Measurements from ENCODE around the gene HSP90AA1. TPM values are rescaled to one million over a fixed set of nuclear protein-coding genes. Genes with fewer than 3 reads are reported as not detected.
"Not testable (repeated sequence)": the region's sequence is repeated elsewhere in the genome, so short reads cannot be mapped to it uniquely, and the experiment has no call there.

HSP90AA1 gene
- total and polyA plus RNA-seq, 7 donors, result 167 to 463 (median 265) TPM

DNA sequence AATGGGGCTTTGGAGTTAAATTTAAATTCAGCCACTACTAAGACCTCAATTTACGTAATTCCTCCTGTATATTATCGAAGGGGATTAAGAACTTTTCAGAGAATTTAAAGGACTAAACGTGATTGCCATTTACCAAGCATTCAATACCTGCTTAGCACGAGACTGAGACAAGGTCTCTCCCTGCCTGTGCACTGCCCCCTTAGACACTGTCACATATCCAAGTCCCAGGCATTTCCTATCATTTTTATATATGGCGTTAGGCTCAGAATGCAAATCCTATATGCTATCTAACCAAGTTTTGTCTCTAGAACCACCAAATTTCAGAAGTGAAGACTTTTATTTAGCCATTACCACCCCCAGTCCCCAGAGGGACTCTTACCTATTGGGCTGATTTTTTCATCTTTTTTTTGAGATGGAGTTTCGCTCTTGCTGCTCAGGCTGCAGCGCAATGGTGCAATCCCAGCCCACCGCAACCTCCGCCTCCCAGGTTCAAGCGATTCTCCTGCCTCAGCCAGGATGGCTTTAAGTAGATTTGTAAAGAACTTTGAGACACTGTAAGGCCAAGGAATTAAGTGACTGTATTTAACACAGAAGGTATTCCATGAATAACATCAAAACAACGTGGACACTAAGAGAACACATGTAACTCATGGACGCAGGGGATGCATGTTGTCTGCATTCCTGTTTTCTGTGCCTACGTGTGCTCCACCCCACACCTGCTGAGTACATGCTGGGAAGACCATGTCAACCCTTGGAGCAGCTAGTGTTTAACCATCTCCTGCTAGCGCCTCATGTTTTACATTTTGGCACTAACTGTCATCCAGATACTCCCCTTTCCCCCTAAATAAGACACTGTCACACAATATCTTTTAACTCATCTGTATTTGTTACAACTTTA, 6.4 kb downstream of the HSP90AA1 start:
- H3K4me3 ChIP-seq, result no peak overlapping the region
- H3K27ac ChIP-seq, result no peak overlapping the region
- H3K4me1 ChIP-seq, result peaks cover 0 to 37% (median 33%) of the 10 kb centered on the region in 4 donors
- WGBS, 2 donors, result 76 to 88% methylated on average over 14 of the region's 14 CpGs
- no peak for DNase-seq
- intact Hi-C loops (cut with DNase I), result no loop called here
- peaks cover 49 to 77% (median 61%) of the 10 kb centered on the region in 4 donors for H3K36me3 ChIP-seq
- no peaks in the 10 kb centered on the region for H3K27me3 ChIP-seq
- TF ChIP-seq POLR2AphosphoS5 (IDR thresholded peaks at IDR 0.05) (no peak), POLR2A (IDR thresholded peaks at IDR 0.05) (no peak), EP300 (IDR thresholded peaks at IDR 0.05) (no peak)
- TF ChIP-seq, protein P1, sequence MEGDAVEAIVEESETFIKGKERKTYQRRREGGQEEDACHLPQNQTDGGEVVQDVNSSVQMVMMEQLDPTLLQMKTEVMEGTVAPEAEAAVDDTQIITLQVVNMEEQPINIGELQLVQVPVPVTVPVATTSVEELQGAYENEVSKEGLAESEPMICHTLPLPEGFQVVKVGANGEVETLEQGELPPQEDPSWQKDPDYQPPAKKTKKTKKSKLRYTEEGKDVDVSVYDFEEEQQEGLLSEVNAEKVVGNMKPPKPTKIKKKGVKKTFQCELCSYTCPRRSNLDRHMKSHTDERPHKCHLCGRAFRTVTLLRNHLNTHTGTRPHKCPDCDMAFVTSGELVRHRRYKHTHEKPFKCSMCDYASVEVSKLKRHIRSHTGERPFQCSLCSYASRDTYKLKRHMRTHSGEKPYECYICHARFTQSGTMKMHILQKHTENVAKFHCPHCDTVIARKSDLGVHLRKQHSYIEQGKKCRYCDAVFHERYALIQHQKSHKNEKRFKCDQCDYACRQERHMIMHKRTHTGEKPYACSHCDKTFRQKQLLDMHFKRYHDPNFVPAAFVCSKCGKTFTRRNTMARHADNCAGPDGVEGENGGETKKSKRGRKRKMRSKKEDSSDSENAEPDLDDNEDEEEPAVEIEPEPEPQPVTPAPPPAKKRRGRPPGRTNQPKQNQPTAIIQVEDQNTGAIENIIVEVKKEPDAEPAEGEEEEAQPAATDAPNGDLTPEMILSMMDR (IDR thresholded peaks at IDR 0.05), result no peak
- H3K9me3 ChIP-seq, result no peaks in the 10 kb centered on the region

DNA sequence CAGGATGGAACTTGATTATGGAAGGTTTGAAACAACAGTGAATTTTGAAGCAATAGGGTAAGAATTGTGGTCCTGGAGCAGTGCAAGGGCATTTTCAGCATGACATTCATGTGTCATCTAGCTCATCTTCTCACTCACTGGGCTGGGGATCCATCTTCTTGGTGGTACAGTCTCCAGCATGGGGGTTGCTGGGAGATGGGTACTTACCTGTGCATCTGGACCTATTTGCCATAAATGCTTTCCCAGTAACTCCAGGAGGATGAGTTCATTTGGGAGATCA, 7.2 kb downstream of the HSP90AA1 start:
- H3K27ac ChIP-seq, result no peak overlapping the region
- peaks cover 41 to 69% (median 55%) of the 10 kb centered on the region in 4 donors for H3K36me3 ChIP-seq
- no peaks in the 10 kb centered on the region for H3K9me3 ChIP-seq
- intact Hi-C loops (cut with DNase I), result no loop called here
- TF ChIP-seq POLR2AphosphoS5 (IDR thresholded peaks at IDR 0.05) (no peak), EP300 (IDR thresholded peaks at IDR 0.05) (no peak), POLR2A (IDR thresholded peaks at IDR 0.05) (no peak)
- TF ChIP-seq, protein P1 (IDR thresholded peaks at IDR 0.05), result no peak
- peaks cover 0 to 29% (median 25%) of the 10 kb centered on the region in 4 donors for H3K4me1 ChIP-seq
- H3K27me3 ChIP-seq, result no peaks in the 10 kb centered on the region
- no peak for DNase-seq
- no peak overlapping the region for H3K4me3 ChIP-seq

DNA sequence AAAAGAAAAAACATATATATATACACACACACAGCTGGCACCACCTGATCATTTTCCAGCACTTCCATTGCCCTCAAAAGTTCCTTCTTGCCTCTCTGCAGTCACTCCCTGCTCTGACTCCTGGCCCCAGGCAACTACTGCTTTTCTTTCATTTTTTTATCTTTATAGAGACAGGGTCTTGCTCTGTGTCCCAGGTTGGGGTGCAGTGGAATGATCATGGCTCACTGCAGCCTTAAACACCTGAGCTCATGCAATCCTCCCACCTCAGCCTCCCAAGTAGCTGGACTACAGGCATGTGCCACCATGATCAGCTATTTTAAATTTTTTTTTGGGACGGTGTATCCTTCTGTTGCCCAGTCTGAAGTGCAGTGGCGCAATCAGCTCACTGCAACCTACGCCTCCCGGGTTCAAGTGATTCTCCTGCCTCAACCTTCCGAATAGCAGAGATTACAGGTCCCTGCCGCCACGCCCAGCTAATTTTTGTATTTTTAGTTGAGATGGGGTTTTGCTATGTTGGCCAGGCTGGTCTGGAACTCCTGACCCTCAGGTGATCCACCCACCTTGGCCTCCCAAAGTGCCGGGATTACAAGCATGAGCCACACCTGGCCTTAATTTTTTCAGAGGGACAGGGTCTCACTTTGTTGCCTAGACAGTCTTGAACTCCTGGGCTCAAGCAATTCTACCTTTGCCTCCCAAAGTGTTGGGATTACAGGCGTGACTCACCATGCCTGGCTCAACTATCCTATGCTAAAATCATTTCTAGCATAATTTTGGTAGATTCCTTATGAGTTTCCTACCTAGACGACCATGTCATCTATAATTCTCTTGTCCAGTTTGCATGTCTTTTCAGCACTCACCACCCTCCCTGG, 7.8 kb downstream of the HSP90AA1 start:
- Histone ChIP-seq H3K9me3 (no peaks in the 10 kb centered on the region), H3K36me3 (peaks cover 37 to 63% (median 49%) of the 10 kb centered on the region in 4 donors), H3K27ac (no peak overlapping the region), H3K27me3 (no peaks in the 10 kb centered on the region), H3K4me3 (no peak overlapping the region), H3K4me1 (peaks cover 0 to 23% (median 20%) of the 10 kb centered on the region in 4 donors)
- intact Hi-C loops (cut with DNase I), result no loop called here
- DNase-seq, result no peak
- WGBS, 2 donors, result 89 to 92% methylated on average over 10 of the region's 10 CpGs
- TF ChIP-seq, protein P1 (IDR thresholded peaks at IDR 0.05), result no peak
- no peak for TF ChIP-seq POLR2AphosphoS5 (IDR thresholded peaks at IDR 0.05)
- no peak for TF ChIP-seq EP300 (IDR thresholded peaks at IDR 0.05)
- no peak for TF ChIP-seq POLR2A (IDR thresholded peaks at IDR 0.05)

DNA sequence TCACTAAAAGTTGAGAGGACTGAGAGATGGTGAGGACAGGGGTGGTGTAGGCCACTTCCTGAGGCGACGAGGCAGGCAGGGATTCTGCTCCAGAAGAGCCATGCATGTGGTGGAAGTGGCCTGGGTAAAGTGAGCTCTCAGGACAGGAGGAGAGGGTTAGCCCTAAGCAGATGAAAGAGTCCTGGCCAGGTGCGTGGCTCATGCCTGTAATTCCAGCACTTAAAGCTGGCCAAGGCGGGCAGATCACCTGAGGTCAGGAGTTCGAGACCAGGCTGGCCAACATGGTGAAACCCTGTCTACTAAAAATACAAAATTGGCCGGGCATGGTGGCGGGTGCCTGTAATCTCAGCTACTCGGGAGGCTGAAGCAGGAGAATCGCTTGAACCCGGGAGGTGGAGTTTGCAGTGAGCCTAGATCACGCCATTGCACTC, 8.5 kb downstream of the HSP90AA1 start:
- H3K9me3 ChIP-seq; intact Hi-C loops (cut with DNase I); H3K27ac ChIP-seq; H3K27me3 ChIP-seq; DNase-seq; H3K4me3 ChIP-seq: not testable (repeated sequence)
- Histone ChIP-seq H3K36me3 (peaks cover 30 to 56% (median 43%) of the 10 kb centered on the region in 4 donors), H3K4me1 (peaks cover 0 to 18% (median 15%) of the 10 kb centered on the region in 4 donors)
- 89 to 94% methylated on average over 11 of the region's 11 CpGs for WGBS, 2 donors

DNA sequence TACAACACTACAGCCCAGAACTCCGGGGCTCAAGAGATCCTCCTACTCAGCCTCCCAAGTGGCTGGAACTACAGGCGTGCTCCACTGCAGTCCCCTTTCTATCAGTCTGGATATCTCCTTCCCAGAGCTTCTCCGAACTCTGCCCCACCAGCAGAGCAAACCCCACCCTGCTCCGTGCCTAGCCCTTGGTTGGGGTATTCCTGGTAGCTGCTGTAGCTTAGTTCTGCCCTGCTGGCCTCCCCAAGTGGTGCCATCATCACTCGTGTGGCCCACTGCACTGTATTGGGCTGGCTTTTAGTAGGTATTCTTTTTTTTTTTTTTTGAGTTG, 9.5 kb downstream of the HSP90AA1 start:
- 85 to 90% methylated on average over 5 of the region's 5 CpGs for WGBS, 2 donors
- H3K36me3 ChIP-seq, result peaks cover 19 to 46% (median 33%) of the 10 kb centered on the region in 4 donors
- no peak for DNase-seq

More for the DNA sequence above, 9.5 kb downstream of the HSP90AA1 start:
- Histone ChIP-seq H3K4me1 (peaks cover 0 to 8% (median 5%) of the 10 kb centered on the region in 4 donors), H3K9me3 (no peaks in the 10 kb centered on the region), H3K4me3 (no peak overlapping the region), H3K27ac (no peak overlapping the region), H3K27me3 (no peaks in the 10 kb centered on the region)
- TF ChIP-seq EP300 (IDR thresholded peaks at IDR 0.05), result no peak
- TF ChIP-seq POLR2AphosphoS5 (IDR thresholded peaks at IDR 0.05), result no peak
- TF ChIP-seq, protein P1 (IDR thresholded peaks at IDR 0.05), result no peak
- TF ChIP-seq POLR2A (IDR thresholded peaks at IDR 0.05), result no peak
- intact Hi-C loops (cut with DNase I), result no loop called here
